ENCODE measurements around the gene TSR3.

The TSR3 gene

DNA sequence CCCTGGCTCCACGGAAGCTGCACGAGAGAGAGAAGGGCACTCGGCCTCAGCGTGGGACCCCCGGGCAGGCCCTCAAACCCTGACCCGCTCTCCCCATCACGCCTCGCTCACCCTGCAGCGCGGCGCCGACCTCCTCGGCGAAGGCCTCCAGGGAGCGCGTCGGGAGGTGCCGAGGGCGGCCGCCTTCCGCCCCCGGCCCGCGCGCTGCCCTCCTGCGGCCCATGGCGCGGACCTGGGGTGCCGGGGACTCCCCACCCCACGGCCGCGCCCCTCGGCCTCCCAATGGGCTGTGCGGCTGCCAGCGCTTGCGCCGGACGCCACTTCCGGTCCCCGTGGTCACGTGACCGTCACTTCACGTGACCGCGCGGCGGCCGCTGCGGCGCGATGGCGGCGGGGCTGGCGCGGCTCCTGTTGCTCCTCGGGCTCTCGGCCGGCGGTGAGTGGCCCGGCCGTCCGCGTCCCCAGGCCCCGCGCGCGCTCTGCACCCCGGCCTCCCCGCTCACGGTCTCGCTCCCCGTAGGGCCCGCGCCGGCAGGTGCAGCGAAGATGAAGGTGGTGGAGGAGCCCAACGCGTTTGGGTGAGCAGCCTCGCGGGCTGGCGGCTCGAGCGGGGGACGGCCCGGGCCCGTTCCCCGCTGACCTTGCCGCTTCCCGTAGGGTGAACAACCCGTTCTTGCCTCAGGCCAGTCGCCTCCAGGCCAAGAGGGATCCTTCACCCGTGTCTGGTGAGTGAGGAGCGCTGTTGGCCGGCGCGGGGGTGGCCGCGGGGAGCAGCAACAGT, at the start of gene TSR3, which contains the start of gene GNPTG:
TSS of gene TSR3 (minus strand) at position 297 of the 781 bp plus-strand sequence. CDS start at position 223, 74 bp downstream.
TSS of gene GNPTG (plus strand) at position 350 of the 781 bp plus-strand sequence. CDS start at position 385, 35 bp downstream.
- Histone ChIP-seq H3K9ac (ENCODE audit: low read depth, low read length) (peak within 1 kb of the TSS; percentile 72), H3K36me3 (ENCODE audit: insufficient read depth, low read length) (no peaks in the 10 kb centered on the region), H3K4me1 (ENCODE audit: insufficient read depth, low read length) (0 out of 2 replicates have a peak, but pooled peaks cover 3% of the 10 kb centered on the region), H3K9me3 (ENCODE audit: control insufficient read depth, insufficient read depth, low read length) (no peaks in the 10 kb centered on the region)

DNA sequence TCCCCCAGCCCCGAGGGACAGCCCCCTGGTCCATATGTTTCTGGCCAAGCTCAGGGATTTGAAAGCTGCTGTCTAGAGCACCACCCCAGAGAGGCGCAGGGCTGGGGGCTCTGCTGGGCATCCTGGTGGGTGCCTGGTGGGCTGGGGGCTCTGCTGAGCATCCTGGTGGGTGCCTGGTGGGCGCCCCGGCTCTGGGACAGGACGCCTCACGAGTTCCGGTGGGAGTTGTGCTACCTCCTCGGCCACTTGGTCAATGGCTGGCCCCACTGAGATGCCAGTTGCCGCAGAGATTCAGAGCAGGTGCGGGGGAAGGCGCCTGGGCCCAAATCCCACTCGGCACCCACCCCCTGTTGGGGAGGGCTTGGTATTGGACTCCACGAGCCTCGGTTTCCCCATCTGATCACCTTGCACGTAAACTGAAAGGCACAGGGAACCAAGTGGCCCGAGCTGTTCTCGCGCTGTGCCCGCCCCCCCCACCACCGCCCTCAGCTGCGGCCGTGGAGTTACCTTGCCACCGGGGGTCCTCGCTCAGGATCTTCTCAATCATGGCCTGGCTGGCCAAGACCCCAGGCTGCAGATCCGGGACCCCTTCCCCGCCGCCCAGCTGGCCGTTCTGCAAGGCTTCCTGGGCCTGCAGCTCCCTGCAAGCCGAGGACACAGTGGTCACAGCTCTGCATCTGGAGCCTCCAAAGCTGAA, 49.5 kb upstream of the TSR3 start:
- H3K4me1 ChIP-seq (ENCODE audit: insufficient read depth, low read length): no peaks in the 10 kb centered on the region

DNA sequence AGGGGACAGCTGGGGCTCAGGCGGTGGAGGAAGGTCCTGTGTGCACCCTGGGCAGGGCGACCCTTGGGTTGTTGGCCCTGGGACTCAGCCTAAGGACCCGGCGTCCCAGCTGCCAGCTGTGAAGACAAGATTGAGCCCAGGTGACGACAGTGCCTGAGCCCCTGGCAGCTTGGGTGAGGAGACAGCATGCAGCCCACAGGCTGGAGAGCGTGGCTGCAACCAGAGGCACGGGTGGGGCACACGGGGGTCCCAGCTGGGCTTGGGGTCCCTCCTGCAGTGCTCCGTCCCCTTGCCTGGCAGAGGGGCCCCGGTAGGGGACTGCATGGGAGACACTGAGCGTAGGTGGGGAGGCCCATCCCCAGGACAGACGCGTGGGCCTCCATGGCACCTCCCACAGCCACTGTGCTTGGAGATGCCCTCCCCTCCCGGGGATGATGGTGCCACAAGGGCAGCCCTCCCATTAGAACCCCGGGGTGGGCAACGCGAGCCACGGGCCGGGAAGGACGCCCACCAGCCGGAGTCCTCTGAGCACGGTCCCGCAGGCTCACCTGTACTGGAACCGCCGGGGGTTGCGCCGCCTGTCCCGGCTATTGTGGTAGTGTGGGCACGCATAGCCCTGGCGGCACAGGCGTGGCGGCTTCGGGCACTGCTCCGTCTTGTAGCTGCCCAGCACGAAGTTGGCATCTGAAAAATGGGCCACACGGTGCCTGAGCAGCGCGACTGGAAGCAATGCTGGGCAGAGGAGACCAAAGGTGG, 47.3 kb upstream of the TSR3 start:
- H3K36me3 ChIP-seq (ENCODE audit: insufficient read depth, low read length): no peaks in the 10 kb centered on the region
- H3K9ac ChIP-seq (ENCODE audit: low read depth, low read length): no peak overlapping the region
- H3K9me3 ChIP-seq (ENCODE audit: control insufficient read depth, insufficient read depth, low read length): no peaks in the 10 kb centered on the region
- no peaks in the 10 kb centered on the region for H3K4me1 ChIP-seq (ENCODE audit: insufficient read depth, low read length)

More for the DNA sequence above, 49.5 kb upstream of the TSR3 start:
- Histone ChIP-seq H3K9ac (ENCODE audit: low read depth, low read length) (no peak overlapping the region), H3K9me3 (ENCODE audit: control insufficient read depth, insufficient read depth, low read length) (no peaks in the 10 kb centered on the region), H3K36me3 (ENCODE audit: insufficient read depth, low read length) (no peaks in the 10 kb centered on the region)

DNA sequence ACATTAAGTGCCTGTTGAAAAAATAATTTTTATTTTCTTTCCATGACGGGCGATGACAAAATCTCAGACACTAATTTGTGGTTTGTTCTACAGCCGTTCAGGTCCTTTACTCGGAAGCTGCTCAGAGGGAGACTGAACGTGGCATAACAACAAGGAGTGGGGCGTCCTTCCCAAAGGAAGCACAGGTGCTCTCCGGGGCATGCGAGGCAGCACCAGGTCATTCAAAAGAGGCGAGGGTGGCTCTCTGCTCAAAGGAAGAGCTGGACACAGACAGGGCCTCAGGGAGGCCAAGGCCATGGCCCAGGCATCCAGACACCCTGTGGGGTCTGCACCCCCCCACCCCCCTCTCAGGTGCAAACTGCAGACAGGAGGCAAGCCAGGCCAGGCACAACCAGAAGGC, 46.7 kb upstream of the TSR3 start:
- H3K4me1 ChIP-seq (ENCODE audit: insufficient read depth, low read length): no peaks in the 10 kb centered on the region
- H3K36me3 ChIP-seq (ENCODE audit: insufficient read depth, low read length): no peaks in the 10 kb centered on the region
- no peaks in the 10 kb centered on the region for H3K9me3 ChIP-seq (ENCODE audit: control insufficient read depth, insufficient read depth, low read length)
- no peak overlapping the region for H3K9ac ChIP-seq (ENCODE audit: low read depth, low read length)

DNA sequence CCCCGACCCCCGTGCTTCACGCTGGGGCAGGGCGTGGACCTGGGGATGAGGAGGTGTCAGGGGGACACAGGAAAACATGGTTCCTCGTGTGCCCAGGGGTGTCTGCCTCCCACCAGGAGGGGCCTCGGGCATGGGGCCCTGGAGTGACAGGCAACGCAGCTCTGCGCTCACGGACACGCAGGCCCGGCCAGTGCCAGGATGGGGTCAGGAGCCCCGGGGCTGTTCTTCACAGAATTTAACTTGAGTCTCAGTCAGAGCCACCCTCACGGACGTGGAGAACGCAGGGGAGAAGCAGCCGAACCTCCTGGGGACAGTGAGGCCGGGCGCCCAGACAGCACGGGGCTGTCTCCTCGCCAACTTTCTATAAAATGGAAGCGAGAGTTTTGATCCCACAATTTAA, 46.1 kb upstream of the TSR3 start:
- H3K9ac ChIP-seq (ENCODE audit: low read depth, low read length): no peak overlapping the region
- no peaks in the 10 kb centered on the region for H3K9me3 ChIP-seq (ENCODE audit: control insufficient read depth, insufficient read depth, low read length)
- no peaks in the 10 kb centered on the region for H3K36me3 ChIP-seq (ENCODE audit: insufficient read depth, low read length)
- H3K4me1 ChIP-seq (ENCODE audit: insufficient read depth, low read length): no peaks in the 10 kb centered on the region

DNA sequence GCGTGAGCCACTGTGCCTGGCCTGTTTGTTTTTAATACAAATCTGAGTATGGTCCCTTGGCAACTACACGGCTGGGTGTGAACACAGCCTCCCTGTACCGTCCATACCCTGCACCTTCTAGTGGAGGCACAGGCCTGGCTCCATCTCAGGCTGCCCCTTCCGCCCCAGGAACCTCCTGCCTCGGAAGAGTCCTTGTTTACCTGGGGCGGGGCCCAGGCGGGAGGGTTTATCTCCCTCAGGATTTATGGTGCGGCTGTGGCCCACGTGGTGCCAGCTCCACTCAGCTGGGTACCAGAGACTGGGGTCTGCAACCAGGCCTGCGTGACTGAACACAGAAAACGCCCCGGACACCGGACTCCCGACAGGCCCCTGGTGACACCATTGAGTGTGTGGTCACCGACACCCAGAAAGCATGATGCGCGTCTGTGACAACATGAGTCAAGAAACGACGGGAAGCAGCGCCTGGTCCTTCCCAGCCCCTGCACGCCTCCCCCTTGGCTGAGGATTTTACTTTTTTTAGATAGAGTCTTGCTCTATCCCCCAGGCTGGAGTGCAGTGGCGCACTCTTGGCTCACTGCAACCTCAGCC, 43.9 kb upstream of the TSR3 start:
- no peaks in the 10 kb centered on the region for H3K4me1 ChIP-seq (ENCODE audit: insufficient read depth, low read length)
- H3K36me3 ChIP-seq (ENCODE audit: insufficient read depth, low read length): no peaks in the 10 kb centered on the region
- H3K9me3 ChIP-seq (ENCODE audit: control insufficient read depth, insufficient read depth, low read length): no peaks in the 10 kb centered on the region
- H3K9ac ChIP-seq (ENCODE audit: low read depth, low read length): no peak overlapping the region

DNA sequence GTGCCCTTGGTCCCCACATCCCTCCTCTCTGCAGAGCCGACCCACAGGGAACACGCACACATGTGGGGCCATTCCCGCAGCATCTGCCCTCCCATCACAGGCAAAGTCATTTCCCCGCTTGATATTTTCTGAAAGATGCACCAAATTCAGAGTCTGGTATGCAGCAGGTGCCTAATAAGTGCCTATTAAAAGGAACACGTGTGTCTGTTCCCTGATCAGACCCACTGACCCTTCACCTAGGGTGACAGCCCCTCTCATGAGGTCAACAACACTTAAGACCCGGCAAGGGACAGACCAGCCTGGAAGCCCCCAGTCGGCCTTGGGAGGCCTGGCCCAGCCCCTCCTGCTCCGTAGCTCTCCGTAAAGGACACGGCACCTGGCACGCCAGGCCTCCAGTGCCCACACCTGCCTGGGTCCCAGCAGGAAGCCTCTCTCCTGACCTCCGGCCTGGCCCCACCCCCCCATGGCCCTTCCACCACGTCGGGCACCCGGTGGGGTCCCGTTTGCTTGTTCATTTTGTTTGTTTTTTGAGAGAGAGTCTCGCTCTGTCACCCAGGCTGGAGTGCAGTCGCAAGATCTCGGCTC, 42.8 kb upstream of the TSR3 start:
- H3K36me3 ChIP-seq (ENCODE audit: insufficient read depth, low read length): no peaks in the 10 kb centered on the region
- no peaks in the 10 kb centered on the region for H3K9me3 ChIP-seq (ENCODE audit: control insufficient read depth, insufficient read depth, low read length)
- no peaks in the 10 kb centered on the region for H3K4me1 ChIP-seq (ENCODE audit: insufficient read depth, low read length)
- no peak overlapping the region for H3K9ac ChIP-seq (ENCODE audit: low read depth, low read length)

DNA sequence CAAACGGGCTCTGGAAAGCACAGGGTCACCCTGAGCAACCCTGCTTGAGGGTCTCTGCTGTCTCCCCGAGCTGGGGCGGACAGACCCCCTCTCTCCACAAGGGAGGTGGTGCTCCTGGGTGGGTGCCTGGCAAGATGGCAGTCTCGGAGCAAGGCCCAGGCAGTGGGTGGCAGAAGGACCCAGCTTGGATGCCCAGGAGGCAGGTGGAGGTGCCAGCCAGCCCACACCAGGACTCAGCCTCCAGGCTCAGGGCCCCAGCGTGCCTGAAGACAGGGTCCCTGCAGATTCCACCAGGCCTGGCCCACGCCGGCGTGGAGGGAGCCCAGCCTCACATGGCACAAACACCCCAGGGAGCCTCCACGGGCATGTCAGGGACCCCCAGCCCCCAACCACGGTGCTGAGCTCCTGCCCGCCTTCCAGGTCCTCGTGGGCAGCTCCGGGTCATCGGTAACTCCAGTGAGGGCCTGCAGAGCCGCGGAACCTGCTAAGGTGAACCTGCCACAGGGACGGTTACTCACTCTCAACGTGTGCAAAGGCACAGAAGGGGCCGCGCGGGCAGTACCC, 42.0 kb upstream of the TSR3 start:
- Histone ChIP-seq H3K36me3 (ENCODE audit: insufficient read depth, low read length) (no peaks in the 10 kb centered on the region), H3K4me1 (ENCODE audit: insufficient read depth, low read length) (no peaks in the 10 kb centered on the region), H3K9ac (ENCODE audit: low read depth, low read length) (no peak overlapping the region), H3K9me3 (ENCODE audit: control insufficient read depth, insufficient read depth, low read length) (no peaks in the 10 kb centered on the region)

DNA sequence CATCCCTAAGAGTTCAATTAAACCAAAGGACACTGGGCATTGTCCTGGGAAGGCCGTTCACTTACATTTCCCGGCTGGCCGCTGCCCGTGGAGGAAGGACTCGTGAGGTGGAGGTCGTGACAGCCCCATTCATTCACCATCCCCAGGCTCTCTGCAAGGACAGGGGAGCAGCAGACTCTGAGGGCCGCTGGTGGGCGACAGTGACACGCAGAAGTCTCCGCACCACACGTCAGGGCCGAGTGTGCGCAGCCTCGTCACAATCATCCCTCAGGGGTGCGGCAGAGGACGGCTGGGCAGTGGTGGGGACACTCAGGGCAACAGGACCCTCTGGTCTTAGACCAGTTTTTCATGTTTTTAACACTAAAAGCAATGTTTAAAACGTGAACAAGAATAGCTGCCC, 41.1 kb upstream of the TSR3 start:
- H3K36me3 ChIP-seq (ENCODE audit: insufficient read depth, low read length): no peaks in the 10 kb centered on the region
- H3K9ac ChIP-seq (ENCODE audit: low read depth, low read length): no peak overlapping the region
- no peaks in the 10 kb centered on the region for H3K4me1 ChIP-seq (ENCODE audit: insufficient read depth, low read length)
- no peaks in the 10 kb centered on the region for H3K9me3 ChIP-seq (ENCODE audit: control insufficient read depth, insufficient read depth, low read length)

DNA sequence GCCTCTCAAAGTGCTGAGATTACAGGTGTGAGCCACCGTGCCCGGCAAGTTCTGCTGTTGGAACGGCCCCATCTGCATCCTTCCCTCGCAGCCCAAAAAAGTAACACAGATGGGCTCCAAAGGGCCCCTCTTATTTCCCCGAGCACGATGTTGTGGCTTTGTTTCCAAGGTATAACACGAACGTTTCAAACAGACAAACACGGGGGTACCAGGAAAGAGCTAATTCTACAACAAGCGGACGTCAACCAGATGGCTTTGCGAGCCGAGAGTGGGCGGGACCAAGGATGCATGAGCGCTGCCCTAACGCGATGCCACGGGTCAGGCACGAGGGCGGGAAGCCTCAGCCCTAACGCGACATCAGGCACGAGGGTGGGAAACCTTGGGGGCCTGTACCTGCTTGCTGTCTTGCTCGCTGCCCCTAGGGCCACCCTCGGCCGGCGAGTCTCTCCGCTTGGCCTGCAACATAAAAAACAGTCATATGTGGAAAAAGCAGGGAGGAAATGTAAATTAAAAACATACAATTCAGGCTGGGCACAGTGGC, 38.6 kb upstream of the TSR3 start:
- H3K36me3 ChIP-seq (ENCODE audit: insufficient read depth, low read length): no peaks in the 10 kb centered on the region
- H3K9me3 ChIP-seq (ENCODE audit: control insufficient read depth, insufficient read depth, low read length): no peaks in the 10 kb centered on the region
- no peaks in the 10 kb centered on the region for H3K4me1 ChIP-seq (ENCODE audit: insufficient read depth, low read length)

DNA sequence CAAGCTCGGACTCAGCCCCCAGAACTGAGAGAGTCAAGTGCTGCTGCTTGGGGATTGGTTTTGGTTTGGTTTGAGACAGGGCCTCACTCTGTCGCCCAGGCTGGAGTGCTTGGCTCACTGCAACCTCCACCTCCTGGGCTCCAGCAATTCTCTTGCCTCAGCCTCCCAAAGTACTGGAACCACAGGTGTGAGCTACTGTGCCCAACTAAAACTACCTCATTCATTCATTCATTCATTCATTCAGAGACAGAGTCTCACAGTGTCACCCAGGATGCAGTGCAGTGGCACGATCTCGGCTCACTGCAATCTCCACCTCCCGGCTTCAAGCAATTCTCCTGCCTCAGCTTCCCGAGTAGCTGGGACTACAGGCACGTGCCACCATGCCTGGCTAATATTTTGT, 38.1 kb upstream of the TSR3 start:
- no peaks in the 10 kb centered on the region for H3K4me1 ChIP-seq (ENCODE audit: insufficient read depth, low read length)
- no peaks in the 10 kb centered on the region for H3K9me3 ChIP-seq (ENCODE audit: control insufficient read depth, insufficient read depth, low read length)
- no peak overlapping the region for H3K9ac ChIP-seq (ENCODE audit: low read depth, low read length)
- H3K36me3 ChIP-seq (ENCODE audit: insufficient read depth, low read length): no peaks in the 10 kb centered on the region

More for the DNA sequence above, 38.6 kb upstream of the TSR3 start:
- H3K9ac ChIP-seq (ENCODE audit: low read depth, low read length): no peak overlapping the region

DNA sequence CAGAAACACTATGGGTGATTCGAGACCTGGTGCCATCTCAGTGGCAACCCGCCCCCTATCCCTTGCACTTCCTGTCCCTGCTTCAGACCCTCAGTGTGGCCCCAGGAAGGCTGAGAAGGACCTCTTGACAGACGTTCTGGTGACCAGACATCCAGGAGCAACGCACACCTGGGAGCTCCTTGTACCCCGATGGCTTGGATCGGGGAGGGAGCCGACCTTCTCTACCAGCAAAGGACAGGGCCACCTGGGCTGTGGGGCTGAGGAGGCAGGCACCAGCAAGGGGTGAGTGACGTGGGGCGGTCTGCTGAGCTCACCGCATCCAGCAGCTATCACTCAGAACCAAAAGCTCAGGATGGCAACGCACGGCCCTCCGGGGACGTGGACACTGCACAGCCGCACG, 35.7 kb upstream of the TSR3 start:
- Histone ChIP-seq H3K9ac (ENCODE audit: low read depth, low read length) (no peak overlapping the region), H3K9me3 (ENCODE audit: control insufficient read depth, insufficient read depth, low read length) (no peaks in the 10 kb centered on the region), H3K36me3 (ENCODE audit: insufficient read depth, low read length) (no peaks in the 10 kb centered on the region), H3K4me1 (ENCODE audit: insufficient read depth, low read length) (no peaks in the 10 kb centered on the region)

DNA sequence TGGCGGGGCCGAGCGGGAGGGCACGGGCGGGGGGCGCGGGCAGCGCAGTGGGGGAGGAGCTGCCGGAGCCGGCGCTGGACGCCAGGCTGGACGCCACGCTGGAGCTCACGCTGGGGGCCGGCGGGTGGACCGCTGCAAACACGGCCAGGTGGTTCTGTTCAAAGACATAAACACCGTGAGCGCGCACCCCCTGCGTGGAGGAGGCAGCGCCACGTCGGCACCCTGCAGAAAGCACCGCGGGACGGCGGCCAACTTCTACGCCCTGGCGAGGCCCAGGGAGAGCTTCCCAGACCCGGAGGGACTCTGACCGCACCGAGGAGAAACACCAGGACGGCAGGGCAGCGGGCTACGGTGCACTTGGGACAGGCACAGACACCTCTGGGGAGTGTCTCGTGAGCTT, 33.6 kb upstream of the TSR3 start:
- H3K36me3 ChIP-seq (ENCODE audit: insufficient read depth, low read length): no peaks in the 10 kb centered on the region
- H3K9me3 ChIP-seq (ENCODE audit: control insufficient read depth, insufficient read depth, low read length): no peaks in the 10 kb centered on the region
- H3K9ac ChIP-seq (ENCODE audit: low read depth, low read length): no peak overlapping the region
- H3K4me1 ChIP-seq (ENCODE audit: insufficient read depth, low read length): peaks cover 3% of the 10 kb centered on the region; the same call in 1 of the 2 replicates
